GM18951 (cell line): ENCODE results near the gene FA2H.
"Not testable (repeated sequence)": the region's sequence is repeated elsewhere in the genome, so short reads cannot be mapped to it uniquely, and the experiment has no call there.

Experiments used
- POLR2A ChIP-seq: IDR thresholded peaks from 4 replicates; pipeline ENCODE4 v1.6.1; 2011; ENCODE audit warnings: mild to moderate bottlenecking; ENCODE audit not compliant: insufficient read length, insufficient read depth; ENCODE audit errors: extremely low read depth
- in situ Hi-C: fragments of 300-500 bp; cut with MboI; formaldehyde crosslinking; loops from one replicate; pipeline ENCODE4 v1.12.0; 2022; ENCODE audit warnings: low sequenced_read_pairs, mixed read lengths, inconsistent platforms; ENCODE audit not compliant: unreplicated experiment

Gene FA2H

GRCh38 chr16:74774223-74775139 is at the start of gene FA2H:
Gene FA2H, minus strand, starts transcription at chr16:74774820. Its CDS starts 65 bp downstream, at chr16:74774755.
- TF ChIP-seq POLR2A = peak; percentile 46

GRCh38 chr16:74817851-74818250 is 43.2 kb upstream of the FA2H start:
- in situ Hi-C loops = no loop called here
- no peak for TF ChIP-seq POLR2A

More at GRCh38 chr16:74774223-74775139, at the start of gene FA2H:
- in situ Hi-C loops = no loop called here

- TF ChIP-seq POLR2A = no peak
- in situ Hi-C loops = no loop called here
These were observed 38.6 kb upstream of the FA2H start for GRCh38 chr16:74813109-74813641.

- in situ Hi-C loops = no loop called here
- TF ChIP-seq POLR2A = no peak
These were observed 37.3 kb upstream of the FA2H start for GRCh38 chr16:74811911-74812310.

- in situ Hi-C loops = not testable (repeated sequence)
These were observed 36.6 kb upstream of the FA2H start for GRCh38 chr16:74811216-74811615.

- TF ChIP-seq POLR2A = no peak
- in situ Hi-C loops = no loop called here
These were observed 32.5 kb upstream of the FA2H start for GRCh38 chr16:74807052-74807646.

- in situ Hi-C loops = no loop called here
- no peak for TF ChIP-seq POLR2A
These were observed 25.7 kb upstream of the FA2H start for GRCh38 chr16:74800216-74800871.

- TF ChIP-seq POLR2A = no peak
- in situ Hi-C loops = no loop called here
These were observed 22.8 kb upstream of the FA2H start for GRCh38 chr16:74797414-74797813.

- in situ Hi-C loops = no loop called here
- TF ChIP-seq POLR2A = no peak
These were observed 20.5 kb upstream of the FA2H start for GRCh38 chr16:74795104-74795503.

- in situ Hi-C loops = no loop called here
- TF ChIP-seq POLR2A = no peak
These were observed 20.0 kb upstream of the FA2H start for GRCh38 chr16:74794668-74795067.

- TF ChIP-seq POLR2A = no peak
- in situ Hi-C loops = no loop called here
These were observed 19.0 kb upstream of the FA2H start for GRCh38 chr16:74793571-74793970.

GRCh38 chr16:74792225-74792624 is 17.6 kb upstream of the FA2H start:
- in situ Hi-C loops = no loop called here
- no peak for TF ChIP-seq POLR2A

- in situ Hi-C loops = not testable (repeated sequence)
These were observed 17.1 kb upstream of the FA2H start for GRCh38 chr16:74791749-74792148.
